HUES64 (cell line): ENCODE results near the gene CAPN12.
"Not testable (repeated sequence)": the region's sequence is repeated elsewhere in the genome, so short reads cannot be mapped to it uniquely, and the experiment has no call there.

Experiments used
- H3K27ac ChIP-seq: 2 replicates; pipeline ENCODE4 v1.7.0; 2013; ENCODE audit warnings: low read depth, low read length, inconsistent platforms
- H3K27me3 ChIP-seq: 2 replicates; pipeline ENCODE4 v1.6.1; 2013; ENCODE audit warnings: mild to moderate bottlenecking, low read length; ENCODE audit not compliant: insufficient read depth
- H3K36me3 ChIP-seq: 2 replicates; pipeline ENCODE4 v1.6.1; 2013; ENCODE audit warnings: mild to moderate bottlenecking, low read length; ENCODE audit not compliant: insufficient read depth
- H3K4me1 ChIP-seq: 2 replicates; pipeline ENCODE4 v1.6.1; 2013; ENCODE audit warnings: mild to moderate bottlenecking, low read length, moderate library complexity; ENCODE audit not compliant: insufficient read depth
- H3K4me3 ChIP-seq: 2 replicates; pipeline ENCODE4 v1.5.1; 2013; ENCODE audit warnings: mild to moderate bottlenecking, low read length, moderate library complexity
- H3K9ac ChIP-seq: 2 replicates; pipeline ENCODE4 v1.6.1; 2013; ENCODE audit warnings: mild to moderate bottlenecking, low read depth, low read length
- H3K9me3 ChIP-seq: 2 replicates; pipeline ENCODE4 v1.6.1; 2013; ENCODE audit warnings: low read depth, low read length; ENCODE audit not compliant: insufficient read depth
- WGBS: fragments of 150-250, 120-280 bp; methylation state at CpG from one replicate; pipeline ENCODE4 v1.1.7; 2013; ENCODE audit warnings: missing lambda C conversion rate; 5-methylcytosine and 5-hydroxymethylcytosine counted together

The CAPN12 gene

GRCh38 chr19:38766276-38767047, 22.2 kb upstream of the CAPN12 start:
- WGBS: 91% methylated on average over 10 of the region's 10 CpGs
- Histone ChIP-seq H3K9ac (no peak overlapping the region), H3K36me3 (no peaks in the 10 kb centered on the region), H3K27ac (no peak overlapping the region), H3K4me1 (no peaks in the 10 kb centered on the region), H3K9me3 (no peaks in the 10 kb centered on the region), H3K4me3 (no peak overlapping the region), H3K27me3 (no peaks in the 10 kb centered on the region; the same call in 1 of the 2 replicates)

- H3K9me3 ChIP-seq: no peaks in the 10 kb centered on the region
- no peaks in the 10 kb centered on the region; the same call in 1 of the 2 replicates for H3K27me3 ChIP-seq
- H3K4me1 ChIP-seq: no peaks in the 10 kb centered on the region
- no peak overlapping the region for H3K4me3 ChIP-seq
- no peak overlapping the region for H3K27ac ChIP-seq
- H3K36me3 ChIP-seq: no peaks in the 10 kb centered on the region
- H3K9ac ChIP-seq: no peak overlapping the region
- WGBS: 95% methylated on average over 2 of the region's 2 CpGs
Observed at GRCh38 chr19:38765214-38765613, 20.9 kb upstream of the CAPN12 start.

GRCh38 chr19:38763795-38764220, 19.5 kb upstream of the CAPN12 start:
- Histone ChIP-seq H3K27me3 (no peaks in the 10 kb centered on the region), H3K9me3 (no peaks in the 10 kb centered on the region), H3K27ac (no peak overlapping the region), H3K4me3 (no peak overlapping the region), H3K9ac (no peak overlapping the region), H3K4me1 (no peaks in the 10 kb centered on the region), H3K36me3 (no peaks in the 10 kb centered on the region)
- WGBS: 98% methylated on average over 3 of the region's 3 CpGs

- H3K4me1 ChIP-seq, H3K4me3 ChIP-seq, H3K9ac ChIP-seq, H3K27ac ChIP-seq, H3K9me3 ChIP-seq, H3K27me3 ChIP-seq, H3K36me3 ChIP-seq: not testable (repeated sequence)
- 93% methylated on average over 9 of the region's 9 CpGs for WGBS
Observed at GRCh38 chr19:38761884-38762389, 17.7 kb upstream of the CAPN12 start.

GRCh38 chr19:38760805-38761517, 16.7 kb upstream of the CAPN12 start:
- not testable (repeated sequence) for H3K27me3 ChIP-seq, H3K27ac ChIP-seq, H3K9ac ChIP-seq, H3K4me1 ChIP-seq, H3K36me3 ChIP-seq, H3K9me3 ChIP-seq, H3K4me3 ChIP-seq
- WGBS: 94% methylated on average over 4 of the region's 6 CpGs

GRCh38 chr19:38759590-38760003, 15.3 kb upstream of the CAPN12 start:
- Histone ChIP-seq H3K4me1 (no peaks in the 10 kb centered on the region), H3K9ac (no peak overlapping the region), H3K9me3 (no peaks in the 10 kb centered on the region), H3K4me3 (no peak overlapping the region), H3K27ac (no peak overlapping the region), H3K27me3 (no peaks in the 10 kb centered on the region), H3K36me3 (no peaks in the 10 kb centered on the region)
- WGBS: 84% methylated on average over 10 of the region's 10 CpGs

- not testable (repeated sequence) for H3K27me3 ChIP-seq, H3K4me3 ChIP-seq, H3K4me1 ChIP-seq, H3K36me3 ChIP-seq, H3K27ac ChIP-seq, H3K9me3 ChIP-seq, H3K9ac ChIP-seq
- no CpG with 5 or more reads among the region's 2 CpGs for WGBS
Observed at GRCh38 chr19:38754196-38754595, 9.9 kb upstream of the CAPN12 start.

- not testable (repeated sequence) for H3K4me3 ChIP-seq, H3K9me3 ChIP-seq, H3K27me3 ChIP-seq, H3K4me1 ChIP-seq, H3K27ac ChIP-seq, H3K36me3 ChIP-seq, H3K9ac ChIP-seq
- 87% methylated on average over 3 of the region's 3 CpGs for WGBS
Observed at GRCh38 chr19:38753783-38754182, 9.5 kb upstream of the CAPN12 start.

- no peak overlapping the region for H3K9ac ChIP-seq
Observed at GRCh38 chr19:38745316-38745715, 1.0 kb upstream of the CAPN12 start.

GRCh38 chr19:38744874-38745273, 600 bp upstream of the CAPN12 start:
- H3K9ac ChIP-seq: no peak overlapping the region
- H3K4me3 ChIP-seq: no peak overlapping the region
- WGBS: 88% methylated on average over 6 of the region's 6 CpGs
- H3K27me3 ChIP-seq: no peaks in the 10 kb centered on the region
- no peaks in the 10 kb centered on the region for H3K4me1 ChIP-seq
- H3K27ac ChIP-seq: no peak overlapping the region
- no peaks in the 10 kb centered on the region for H3K9me3 ChIP-seq
- no peaks in the 10 kb centered on the region for H3K36me3 ChIP-seq

More at GRCh38 chr19:38745316-38745715, 1.0 kb upstream of the CAPN12 start:
- no peak overlapping the region for H3K27ac ChIP-seq
- no peaks in the 10 kb centered on the region for H3K4me1 ChIP-seq
- WGBS: 84% methylated on average over 7 of the region's 7 CpGs
- H3K27me3 ChIP-seq: no peaks in the 10 kb centered on the region
- H3K4me3 ChIP-seq: no peak overlapping the region
- H3K9me3 ChIP-seq: no peaks in the 10 kb centered on the region
- H3K36me3 ChIP-seq: no peaks in the 10 kb centered on the region

- 87% methylated on average over 20 of the region's 20 CpGs for WGBS
- Histone ChIP-seq H3K9me3 (no peaks in the 10 kb centered on the region), H3K36me3 (no peaks in the 10 kb centered on the region), H3K9ac (no peak overlapping the region), H3K4me1 (no peaks in the 10 kb centered on the region), H3K27ac (no peak overlapping the region), H3K27me3 (no peaks in the 10 kb centered on the region), H3K4me3 (no peak overlapping the region)
Observed at GRCh38 chr19:38743394-38744297, 628 bp downstream of the CAPN12 start.
